CD8-positive, alpha-beta memory T cell (primary cell): Measurements from ENCODE around the gene NAMPT. TPM values are rescaled to one million over a fixed set of nuclear protein-coding genes. Genes with fewer than 3 reads are reported as not detected.

ENCODE experiments used
- CTCF ChIA-PET: fragments of 350-600 bp; sonication (Branson Sonifier 250); formaldehyde crosslinking; loops from one replicate; lab custom pipeline; 2021; ENCODE audit warnings: antibody characterized with exemption; lab: Charles Lee
- POLR2A ChIA-PET: fragments of 350-600 bp; sonication (Branson Sonifier 250); formaldehyde crosslinking; loops from one replicate; lab custom pipeline; 2021; ENCODE audit warnings: antibody characterized with exemption; lab: Charles Lee
- DNase-seq, 5 donors: peaks; one replicate each; pipeline versions ENCODE4 v3.0.0 to v3.0.0-alpha.2; 2020 to 2022; ENCODE audit warnings: mixed read lengths in 1 of 5
- H3K27ac ChIP-seq: one replicate; pipeline ENCODE4 v1.7.0; 2013; ENCODE audit warnings: low read depth, mild to moderate bottlenecking, low read length, moderate library complexity
- H3K27me3 ChIP-seq: 2 replicates; pipeline ENCODE4 v1.7.0; 2013; ENCODE audit warnings: low read length, mild to moderate bottlenecking; ENCODE audit not compliant: insufficient read depth, poor library complexity, severe bottlenecking
- H3K36me3 ChIP-seq: 2 replicates; pipeline ENCODE4 v1.7.0; 2013; ENCODE audit warnings: mild to moderate bottlenecking, low read length, moderate library complexity; ENCODE audit not compliant: insufficient read depth
- H3K4me1 ChIP-seq: 2 replicates; pipeline ENCODE4 v1.7.0; 2013; ENCODE audit warnings: mild to moderate bottlenecking, low read length, moderate library complexity; ENCODE audit not compliant: insufficient read depth
- H3K4me3 ChIP-seq: 2 replicates; pipeline ENCODE4 v1.7.0; 2013; ENCODE audit warnings: mild to moderate bottlenecking, low read length
- H3K9me3 ChIP-seq: 2 replicates; pipeline ENCODE4 v1.7.0; 2013; ENCODE audit warnings: mild to moderate bottlenecking, low read length
- H3K27ac Mint-ChIP-seq, 8 donors: one replicate each; pipeline ENCODE4 v1.8.0; 2020 to 2021; ENCODE audit warnings: mixed read lengths in 8 of 8, mild to moderate bottlenecking in 6 of 8, inconsistent platforms in 3 of 8, moderate library complexity in 3 of 8
- H3K27me3 Mint-ChIP-seq, 2 donors: one replicate each; pipeline ENCODE4 v1.8.0; 2020 to 2021; ENCODE audit warnings: mixed read lengths in 2 of 2, mild to moderate bottlenecking in 1 of 2, moderate library complexity in 1 of 2
- H3K36me3 Mint-ChIP-seq, 3 donors: one replicate each; pipeline ENCODE4 v1.8.0; 2020 to 2021; ENCODE audit warnings: mixed read lengths in 3 of 3, inconsistent platforms in 1 of 3, mild to moderate bottlenecking in 1 of 3
- H3K4me1 Mint-ChIP-seq, 3 donors: one replicate each; pipeline ENCODE4 v1.8.0; 2020 to 2021; ENCODE audit warnings: mixed read lengths in 3 of 3, inconsistent platforms in 1 of 3, mild to moderate bottlenecking in 1 of 3
- H3K4me3 Mint-ChIP-seq, 7 donors: one replicate each; pipeline ENCODE4 v1.8.0; 2020 to 2021; ENCODE audit warnings: mixed read lengths in 7 of 7, mild to moderate bottlenecking in 6 of 7, moderate library complexity in 4 of 7, inconsistent platforms in 2 of 7
- H3K9me3 Mint-ChIP-seq, 5 donors: one replicate each; pipeline ENCODE4 v1.8.0; 2020 to 2022; ENCODE audit warnings: mixed read lengths in 5 of 5, mild to moderate bottlenecking in 3 of 5, moderate library complexity in 2 of 5, inconsistent platforms in 1 of 5
- polyA plus RNA-seq: library from polyadenylated mRNA; unstranded; fragments of 300-500 nt; fragmentation: Illumina TruSeq; gene quantifications from one replicate; pipeline ENCODE4 v1.2.3, GENCODE V29; 2021
- total RNA-seq, 2 experiments: library from RNA; stranded (reverse); gene quantifications; one replicate each; pipeline ENCODE4 v1.2.3, GENCODE V29; 2021

NAMPT gene
- total and polyA plus RNA-seq, 3 experiments from 2014 or later: 15.9 to 742 (median 723) TPM

GRCh38 chr7:106252568-106252967 lies 32.2 kb downstream of the NAMPT start:
- Histone ChIP-seq H3K27me3 (no peaks in the 10 kb centered on the region), H3K27ac (no peak overlapping the region), H3K4me1 (no peaks in the 10 kb centered on the region), H3K36me3 (no peaks in the 10 kb centered on the region), H3K9me3 (no peaks in the 10 kb centered on the region), H3K4me3 (no peak overlapping the region)
- ChIA-PET CTCF (no interaction called here), POLR2A (no interaction called here)
- Mint-ChIP-seq H3K4me3 (no peak overlapping the region), H3K9me3 (peaks cover 0 to 6% (median 4%) of the 10 kb centered on the region in 5 donors), H3K27ac (no peak overlapping the region), H3K27me3 (no peaks in the 10 kb centered on the region), H3K36me3 (peaks cover 34 to 72% (median 34%) of the 10 kb centered on the region in 3 donors), H3K4me1 (no peaks in the 10 kb centered on the region)
- no peak for DNase-seq

DNA sequence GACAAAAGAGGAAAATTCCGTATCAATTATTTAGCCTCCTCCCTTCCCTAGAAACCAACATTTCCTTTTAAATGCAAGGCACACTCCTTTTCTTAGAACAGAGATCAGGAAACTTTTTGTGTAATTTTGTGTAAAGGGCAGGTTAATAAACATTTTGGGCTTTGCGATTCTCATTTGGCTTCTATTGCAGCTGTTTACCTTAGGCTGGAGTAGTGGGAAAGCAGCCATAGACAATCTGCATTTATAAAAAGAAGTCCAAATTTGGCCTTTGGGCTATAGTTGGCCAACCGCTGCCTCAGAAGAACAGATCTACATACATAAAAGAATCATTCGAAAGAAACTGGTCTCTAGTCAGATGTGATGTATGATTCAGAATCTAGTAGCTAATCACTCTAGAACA lies 35.3 kb downstream of the NAMPT start:
- H3K4me1 ChIP-seq: no peaks in the 10 kb centered on the region
- Mint-ChIP-seq H3K36me3 (peaks cover 33 to 56% (median 36%) of the 10 kb centered on the region in 3 donors), H3K27ac (no peak overlapping the region), H3K9me3 (peaks cover 6 to 16% (median 8%) of the 10 kb centered on the region in 5 donors), H3K4me1 (no peaks in the 10 kb centered on the region), H3K27me3 (no peaks in the 10 kb centered on the region), H3K4me3 (no peak overlapping the region)
- ChIA-PET CTCF (no interaction called here), POLR2A (no interaction called here)
- no peak overlapping the region for H3K27ac ChIP-seq
- DNase-seq: no peak
- H3K9me3 ChIP-seq: no peaks in the 10 kb centered on the region
- no peaks in the 10 kb centered on the region for H3K27me3 ChIP-seq
- no peaks in the 10 kb centered on the region for H3K36me3 ChIP-seq
- H3K4me3 ChIP-seq: no peak overlapping the region

- Mint-ChIP-seq H3K9me3 (peaks cover 7 to 22% (median 15%) of the 10 kb centered on the region in 5 donors), H3K4me3 (no peak overlapping the region), H3K27me3 (no peaks in the 10 kb centered on the region), H3K4me1 (no peaks in the 10 kb centered on the region), H3K27ac (no peak overlapping the region), H3K36me3 (peaks cover 29 to 47% (median 38%) of the 10 kb centered on the region in 3 donors)
- H3K27ac ChIP-seq: no peak overlapping the region
- H3K36me3 ChIP-seq: no peaks in the 10 kb centered on the region
- H3K9me3 ChIP-seq: no peaks in the 10 kb centered on the region
- no peaks in the 10 kb centered on the region for H3K27me3 ChIP-seq
- no peaks in the 10 kb centered on the region for H3K4me1 ChIP-seq
- CTCF ChIA-PET: no interaction called here
- no peak overlapping the region for H3K4me3 ChIP-seq
- POLR2A ChIA-PET: no interaction called here
- DNase-seq: no peak
Observed at GRCh38 chr7:106248600-106248999, 36.2 kb downstream of the NAMPT start.

GRCh38 chr7:106247841-106248240 lies 36.9 kb downstream of the NAMPT start:
- no peak overlapping the region for H3K4me3 ChIP-seq
- ChIA-PET CTCF (no interaction called here), POLR2A (no interaction called here)
- Mint-ChIP-seq H3K36me3 (peaks cover 22 to 40% (median 31%) of the 10 kb centered on the region in 3 donors), H3K4me3 (no peak overlapping the region), H3K27me3 (no peaks in the 10 kb centered on the region), H3K4me1 (no peaks in the 10 kb centered on the region), H3K9me3 (peaks cover 9 to 22% (median 15%) of the 10 kb centered on the region in 5 donors), H3K27ac (no peak overlapping the region)
- H3K4me1 ChIP-seq: no peaks in the 10 kb centered on the region
- no peaks in the 10 kb centered on the region for H3K27me3 ChIP-seq
- H3K36me3 ChIP-seq: no peaks in the 10 kb centered on the region
- H3K27ac ChIP-seq: no peak overlapping the region
- no peaks in the 10 kb centered on the region for H3K9me3 ChIP-seq
- no peak for DNase-seq

DNA sequence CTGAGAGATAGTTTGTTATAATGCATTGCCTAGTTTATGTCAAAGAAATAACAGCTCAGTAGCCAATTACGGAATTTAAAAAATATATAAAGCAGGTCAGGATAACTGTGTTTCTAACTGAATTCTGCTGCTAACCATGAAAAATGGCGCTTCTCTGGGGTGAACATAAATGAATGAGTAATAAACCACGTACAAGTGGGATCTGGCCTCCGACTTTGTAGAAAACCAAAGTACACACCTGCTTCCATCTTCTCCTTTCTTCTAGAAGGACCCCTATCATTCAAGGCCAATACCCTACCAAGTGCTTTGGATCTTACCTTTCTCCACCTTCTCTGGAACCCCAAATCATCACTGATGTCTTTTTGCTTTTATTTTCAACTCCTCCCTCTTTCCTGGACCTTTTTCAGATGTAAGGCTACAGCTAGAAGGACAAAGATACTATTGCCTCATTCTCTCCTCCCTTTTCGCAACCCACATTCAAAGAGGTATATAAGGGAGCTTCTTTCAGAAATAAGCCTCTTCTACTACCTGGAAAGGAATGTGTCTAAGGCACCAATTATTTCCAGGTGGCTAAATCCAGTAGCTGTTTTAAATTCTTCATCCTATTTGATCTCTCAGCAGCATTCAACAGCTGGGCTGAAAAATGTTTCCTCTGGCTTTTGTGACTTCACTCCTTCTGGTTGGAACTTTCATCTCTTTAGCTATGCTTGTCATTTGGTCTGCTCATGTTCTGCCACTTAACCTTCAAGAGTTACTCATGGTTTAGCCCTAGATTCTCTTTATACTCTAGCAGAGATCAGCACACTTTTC lies 37.7 kb downstream of the NAMPT start:
- Mint-ChIP-seq H3K36me3 (peaks cover 18 to 34% (median 28%) of the 10 kb centered on the region in 3 donors), H3K9me3 (peaks cover 10 to 22% (median 15%) of the 10 kb centered on the region in 5 donors), H3K4me3 (no peak overlapping the region), H3K27me3 (no peaks in the 10 kb centered on the region), H3K27ac (no peak overlapping the region), H3K4me1 (no peaks in the 10 kb centered on the region)
- Histone ChIP-seq H3K4me1 (no peaks in the 10 kb centered on the region), H3K9me3 (no peaks in the 10 kb centered on the region), H3K4me3 (no peak overlapping the region), H3K27me3 (no peaks in the 10 kb centered on the region), H3K36me3 (no peaks in the 10 kb centered on the region), H3K27ac (no peak overlapping the region)
- ChIA-PET CTCF (no interaction called here), POLR2A (no interaction called here)
- no peak for DNase-seq

GRCh38 chr7:106243893-106244292 lies 40.9 kb downstream of the NAMPT start:
- Mint-ChIP-seq H3K36me3 (peaks cover 9 to 28% (median 15%) of the 10 kb centered on the region in 3 donors), H3K27ac (peak overlapping the region in 1 of 8 donors; percentile 84), H3K4me1 (no peaks in the 10 kb centered on the region), H3K4me3 (no peak overlapping the region), H3K27me3 (no peaks in the 10 kb centered on the region), H3K9me3 (peaks cover 10 to 22% (median 15%) of the 10 kb centered on the region in 5 donors)
- Histone ChIP-seq H3K4me1 (no peaks in the 10 kb centered on the region), H3K36me3 (no peaks in the 10 kb centered on the region), H3K27me3 (no peaks in the 10 kb centered on the region), H3K9me3 (no peaks in the 10 kb centered on the region), H3K4me3 (no peak overlapping the region), H3K27ac (no peak overlapping the region)
- ChIA-PET CTCF (no interaction called here), POLR2A (interaction anchor here (0.6 kb wide), 1 partner anchor 200 kb away, joined by 3 read pairs; no protein-coding TSS in a partner anchor)
- DNase-seq: no peak

GRCh38 chr7:106239406-106239805 lies 45.4 kb downstream of the NAMPT start:
- ChIA-PET POLR2A (no interaction called here), CTCF (no interaction called here)
- H3K4me1 Mint-ChIP-seq: no peaks in the 10 kb centered on the region
- H3K27ac Mint-ChIP-seq: no peak overlapping the region
- H3K27me3 Mint-ChIP-seq: peaks cover 0 to 2% of the 10 kb centered on the region in 2 donors
- H3K27ac ChIP-seq: no peak overlapping the region
- no peak overlapping the region for H3K4me3 Mint-ChIP-seq
- no peaks in the 10 kb centered on the region for H3K27me3 ChIP-seq
- no peaks in the 10 kb centered on the region for H3K36me3 ChIP-seq
- H3K4me3 ChIP-seq: no peak overlapping the region
- H3K4me1 ChIP-seq: no peaks in the 10 kb centered on the region
- H3K9me3 ChIP-seq: no peaks in the 10 kb centered on the region
- peaks cover 0 to 6% (median 0%) of the 10 kb centered on the region in 3 donors for H3K36me3 Mint-ChIP-seq
- DNase-seq: no peak
- peaks cover 3 to 8% (median 6%) of the 10 kb centered on the region in 5 donors for H3K9me3 Mint-ChIP-seq

GRCh38 chr7:106238830-106239229 lies 46.0 kb downstream of the NAMPT start:
- H3K4me1 Mint-ChIP-seq: no peaks in the 10 kb centered on the region
- CTCF ChIA-PET: no interaction called here

More at GRCh38 chr7:106238830-106239229, 46.0 kb downstream of the NAMPT start:
- H3K9me3 ChIP-seq: no peaks in the 10 kb centered on the region
- H3K27ac ChIP-seq: no peak overlapping the region
- H3K4me3 ChIP-seq: no peak overlapping the region
- no peaks in the 10 kb centered on the region for H3K36me3 ChIP-seq
- Mint-ChIP-seq H3K27me3 (peaks cover 0 to 8% of the 10 kb centered on the region in 2 donors), H3K36me3 (peaks cover 0 to under 1% (median 0%) of the 10 kb centered on the region in 3 donors), H3K9me3 (peaks cover under 1 to 3% (median 3%) of the 10 kb centered on the region in 5 donors), H3K27ac (no peak overlapping the region), H3K4me3 (no peak overlapping the region)
- no peak for DNase-seq
- H3K27me3 ChIP-seq: no peaks in the 10 kb centered on the region
- POLR2A ChIA-PET: no interaction called here
- no peaks in the 10 kb centered on the region for H3K4me1 ChIP-seq
